GM23248 (cell line): ENCODE measurements around the gene EEF1A2.

Source experiments
- EZH2 ChIP-seq: fragments of 200-600 bp; sonication (generic); IDR thresholded peaks from 2 replicates; pipeline ENCODE4 v1.6.1; 2018; ENCODE audit warnings: antibody characterized with exemption, mild to moderate bottlenecking; ENCODE audit not compliant: insufficient read depth, poor library complexity, severe bottlenecking
- EZH2phosphoT487 ChIP-seq: fragments of 200-600 bp; sonication (generic); IDR thresholded peaks from 2 replicates; pipeline ENCODE4 v1.6.1; 2018; ENCODE audit warnings: antibody characterized with exemption, moderate library complexity, mild to moderate bottlenecking, low read depth; ENCODE audit not compliant: insufficient read depth

GRCh38 chr20:63449796-63450730, 48.8 kb downstream of the EEF1A2 start:
- no peak for TF ChIP-seq EZH2
- TF ChIP-seq EZH2phosphoT487: no peak
